ENCODE measurements around the gene RXFP4.

DNA sequence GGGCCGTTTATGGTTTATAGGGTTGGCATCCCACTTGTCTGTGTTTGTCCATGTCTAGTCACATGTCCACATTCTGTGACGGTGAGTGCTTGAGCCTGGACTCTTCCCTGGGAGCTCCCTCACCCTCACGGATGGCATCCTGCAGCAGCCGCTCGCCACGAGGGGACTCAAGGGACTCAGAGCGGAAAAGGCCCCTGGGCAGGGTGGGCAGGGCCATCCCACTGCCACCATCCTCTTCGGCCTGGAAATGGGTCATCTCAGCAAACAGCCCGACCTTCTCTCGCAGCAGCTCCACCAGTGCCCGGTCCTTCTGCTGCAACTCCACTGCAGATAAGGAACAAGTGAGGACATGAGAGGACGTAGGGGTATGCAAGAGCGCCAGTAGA, 11.1 kb downstream of the RXFP4 start:
- TF ChIP-seq POLR2A (IDR thresholded peaks at IDR 0.05; ENCODE audit: low read length) (no peak), MYC (IDR thresholded peaks at IDR 0.05; ENCODE audit: borderline replicate concordance, low read length) (no peak), RNF2 (IDR thresholded peaks at IDR 0.05; ENCODE audit: borderline replicate concordance, low read depth) (no peak), MAFK (IDR thresholded peaks at IDR 0.05; ENCODE audit: partially characterized antibody) (no peak)
- TF ChIP-seq, protein P1, sequence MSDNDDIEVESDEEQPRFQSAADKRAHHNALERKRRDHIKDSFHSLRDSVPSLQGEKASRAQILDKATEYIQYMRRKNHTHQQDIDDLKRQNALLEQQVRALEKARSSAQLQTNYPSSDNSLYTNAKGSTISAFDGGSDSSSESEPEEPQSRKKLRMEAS (IDR thresholded peaks at IDR 0.05): no peak
- TF ChIP-seq, protein P2, sequence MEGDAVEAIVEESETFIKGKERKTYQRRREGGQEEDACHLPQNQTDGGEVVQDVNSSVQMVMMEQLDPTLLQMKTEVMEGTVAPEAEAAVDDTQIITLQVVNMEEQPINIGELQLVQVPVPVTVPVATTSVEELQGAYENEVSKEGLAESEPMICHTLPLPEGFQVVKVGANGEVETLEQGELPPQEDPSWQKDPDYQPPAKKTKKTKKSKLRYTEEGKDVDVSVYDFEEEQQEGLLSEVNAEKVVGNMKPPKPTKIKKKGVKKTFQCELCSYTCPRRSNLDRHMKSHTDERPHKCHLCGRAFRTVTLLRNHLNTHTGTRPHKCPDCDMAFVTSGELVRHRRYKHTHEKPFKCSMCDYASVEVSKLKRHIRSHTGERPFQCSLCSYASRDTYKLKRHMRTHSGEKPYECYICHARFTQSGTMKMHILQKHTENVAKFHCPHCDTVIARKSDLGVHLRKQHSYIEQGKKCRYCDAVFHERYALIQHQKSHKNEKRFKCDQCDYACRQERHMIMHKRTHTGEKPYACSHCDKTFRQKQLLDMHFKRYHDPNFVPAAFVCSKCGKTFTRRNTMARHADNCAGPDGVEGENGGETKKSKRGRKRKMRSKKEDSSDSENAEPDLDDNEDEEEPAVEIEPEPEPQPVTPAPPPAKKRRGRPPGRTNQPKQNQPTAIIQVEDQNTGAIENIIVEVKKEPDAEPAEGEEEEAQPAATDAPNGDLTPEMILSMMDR (IDR thresholded peaks at IDR 0.05): no peak
